Ascending aorta (tissue), 2 donors: ENCODE measurements around the gene RNF40. TPM values are rescaled to one million over a fixed set of nuclear protein-coding genes. Genes with fewer than 3 reads are reported as not detected.

Source experiments
- DNase-seq, 2 donors: peaks; one replicate each; pipeline ENCODE4 v3.0.0-alpha.2; 2019; ENCODE audit warnings: low spot score in 2 of 2
- H3K27ac ChIP-seq, 2 donors: fragments of 200-600 bp; sonication (generic); one replicate each; pipeline ENCODE4 v1.5.1; 2016 to 2017; ENCODE audit warnings: mild to moderate bottlenecking in 1 of 2
- H3K27me3 ChIP-seq: fragments of 200-600 bp; sonication (generic); one replicate; pipeline ENCODE4 v1.5.1; 2017
- H3K36me3 ChIP-seq, 2 donors: fragments of 200-600 bp; sonication (generic); one replicate each; pipeline ENCODE4 v1.5.1; 2016
- H3K4me1 ChIP-seq, 2 donors: fragments of 200-600 bp; sonication (generic); one replicate each; pipeline ENCODE4 v1.5.1; 2016 to 2017; ENCODE audit warnings: mild to moderate bottlenecking in 1 of 2
- H3K4me3 ChIP-seq, 2 donors: fragments of 200-600 bp; sonication (generic); one replicate each; pipeline ENCODE4 v1.5.1; 2016 to 2017; ENCODE audit warnings: mild to moderate bottlenecking in 1 of 2
- H3K9me3 ChIP-seq, 2 donors: fragments of 200-600 bp; sonication (generic); one replicate each; pipeline ENCODE4 v1.5.1; 2016
- intact Hi-C: fragments of 100-400 bp; cut with DNase I; formaldehyde crosslinking; loops from one replicate; pipeline ENCODE4 v1.15.1; 2023
- total RNA-seq: library from RNA; depleted of rRNA; stranded (reverse); fragments of >200 nt; gene quantifications from one replicate; pipeline ENCODE4 v1.1.0, GENCODE V29; 2016
- TF ChIP-seq, protein P1 (sequence below), 3 experiments: fragments of 200-600 bp in 2 of 3; fragments of 450-650 bp in 1 of 3; sonication (generic) in 2 of 3; IDR thresholded peaks; one replicate each; pipeline ENCODE4 v1.5.1; 2016 to 2019; ENCODE audit warnings: antibody characterized with exemption in 3 of 3, mild to moderate bottlenecking in 1 of 3, moderate library complexity in 1 of 3

The RNF40 gene
- total RNA-seq, 1 donor from 2014 or later, result 66.3 TPM

DNA sequence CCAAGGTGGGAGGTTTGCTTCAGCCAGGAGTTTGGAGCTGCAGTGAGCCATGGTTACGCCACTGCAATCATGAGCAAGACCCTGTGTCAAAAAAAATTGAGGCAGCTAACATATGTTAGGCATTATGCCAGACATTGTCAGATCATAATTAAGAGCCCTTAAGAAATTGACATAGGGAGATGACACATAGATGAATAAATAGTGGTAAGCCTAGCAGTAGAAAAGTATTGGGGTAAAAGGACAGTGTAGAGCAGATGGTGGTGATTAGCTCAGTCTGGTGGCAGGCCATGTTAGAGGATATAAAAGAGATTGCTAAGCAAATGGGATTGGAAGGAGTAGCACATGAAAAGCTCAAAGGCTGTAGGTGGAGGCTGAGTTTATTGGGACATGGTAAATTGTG lies 40.5 kb upstream of the RNF40 start:
- Histone ChIP-seq H3K36me3 (peaks cover 87 to 92% of the 10 kb centered on the region in 2 donors), H3K4me3 (no peak overlapping the region)

DNA sequence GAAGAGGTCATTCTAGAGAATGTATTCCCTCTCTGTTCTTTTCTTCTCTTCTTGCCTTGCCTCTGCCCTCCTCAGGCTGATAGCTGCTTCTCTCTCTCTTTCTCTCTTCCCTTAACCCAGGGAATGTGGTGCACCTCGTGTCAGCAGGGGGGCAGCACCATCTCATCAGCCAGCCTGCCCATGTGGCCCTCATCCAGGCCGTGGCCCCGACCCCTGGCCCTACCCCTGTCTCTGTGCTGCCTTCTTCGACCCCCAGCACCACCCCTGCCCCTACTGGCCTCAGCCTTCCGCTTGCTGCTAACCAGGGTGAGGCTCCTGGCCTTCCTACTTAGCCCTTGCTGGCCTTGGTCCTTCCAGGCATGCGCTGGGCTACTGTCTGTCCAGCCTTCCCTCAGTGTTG lies 39.7 kb upstream of the RNF40 start:
- no peak overlapping the region for H3K27ac ChIP-seq
- TF ChIP-seq, protein P1, sequence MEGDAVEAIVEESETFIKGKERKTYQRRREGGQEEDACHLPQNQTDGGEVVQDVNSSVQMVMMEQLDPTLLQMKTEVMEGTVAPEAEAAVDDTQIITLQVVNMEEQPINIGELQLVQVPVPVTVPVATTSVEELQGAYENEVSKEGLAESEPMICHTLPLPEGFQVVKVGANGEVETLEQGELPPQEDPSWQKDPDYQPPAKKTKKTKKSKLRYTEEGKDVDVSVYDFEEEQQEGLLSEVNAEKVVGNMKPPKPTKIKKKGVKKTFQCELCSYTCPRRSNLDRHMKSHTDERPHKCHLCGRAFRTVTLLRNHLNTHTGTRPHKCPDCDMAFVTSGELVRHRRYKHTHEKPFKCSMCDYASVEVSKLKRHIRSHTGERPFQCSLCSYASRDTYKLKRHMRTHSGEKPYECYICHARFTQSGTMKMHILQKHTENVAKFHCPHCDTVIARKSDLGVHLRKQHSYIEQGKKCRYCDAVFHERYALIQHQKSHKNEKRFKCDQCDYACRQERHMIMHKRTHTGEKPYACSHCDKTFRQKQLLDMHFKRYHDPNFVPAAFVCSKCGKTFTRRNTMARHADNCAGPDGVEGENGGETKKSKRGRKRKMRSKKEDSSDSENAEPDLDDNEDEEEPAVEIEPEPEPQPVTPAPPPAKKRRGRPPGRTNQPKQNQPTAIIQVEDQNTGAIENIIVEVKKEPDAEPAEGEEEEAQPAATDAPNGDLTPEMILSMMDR (IDR thresholded peaks at IDR 0.05), result no peak
- no peak for DNase-seq
- H3K4me3 ChIP-seq, result no peak overlapping the region
- H3K9me3 ChIP-seq, result no peaks in the 10 kb centered on the region
- peaks cover 79 to 88% of the 10 kb centered on the region in 2 donors for H3K36me3 ChIP-seq
- intact Hi-C loops, result no loop called here
- no peaks in the 10 kb centered on the region for H3K27me3 ChIP-seq
- no peaks in the 10 kb centered on the region for H3K4me1 ChIP-seq

More for the DNA sequence above, 40.5 kb upstream of the RNF40 start:
- TF ChIP-seq, protein P1 (IDR thresholded peaks at IDR 0.05), result no peak
- H3K27ac ChIP-seq, result no peak overlapping the region
- no peaks in the 10 kb centered on the region for H3K9me3 ChIP-seq
- no peak for DNase-seq
- no peaks in the 10 kb centered on the region for H3K4me1 ChIP-seq
- intact Hi-C loops, result no loop called here
- H3K27me3 ChIP-seq, result no peaks in the 10 kb centered on the region

DNA sequence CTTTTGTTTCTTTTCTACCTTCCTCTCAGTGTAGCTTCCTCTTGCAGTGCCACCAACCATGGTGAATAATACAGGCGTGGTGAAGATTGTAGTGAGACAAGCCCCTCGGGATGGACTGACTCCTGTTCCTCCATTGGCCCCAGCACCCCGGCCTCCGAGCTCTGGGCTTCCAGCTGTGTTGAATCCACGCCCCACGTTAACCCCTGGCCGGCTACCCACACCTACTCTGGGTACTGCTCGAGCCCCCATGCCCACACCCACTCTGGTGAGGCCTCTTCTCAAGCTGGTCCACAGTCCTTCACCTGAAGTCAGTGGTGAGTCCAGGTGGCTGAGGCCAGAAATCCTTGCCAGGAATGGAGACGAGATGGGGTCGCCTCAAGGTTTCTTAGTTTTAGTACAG lies 39.2 kb upstream of the RNF40 start:
- DNase-seq, result no peak
- Histone ChIP-seq H3K4me1 (no peaks in the 10 kb centered on the region), H3K36me3 (peaks cover 74 to 86% of the 10 kb centered on the region in 2 donors), H3K27ac (no peak overlapping the region), H3K27me3 (no peaks in the 10 kb centered on the region), H3K9me3 (no peaks in the 10 kb centered on the region), H3K4me3 (no peak overlapping the region)
- TF ChIP-seq, protein P1 (IDR thresholded peaks at IDR 0.05), result no peak
- intact Hi-C loops, result no loop called here

DNA sequence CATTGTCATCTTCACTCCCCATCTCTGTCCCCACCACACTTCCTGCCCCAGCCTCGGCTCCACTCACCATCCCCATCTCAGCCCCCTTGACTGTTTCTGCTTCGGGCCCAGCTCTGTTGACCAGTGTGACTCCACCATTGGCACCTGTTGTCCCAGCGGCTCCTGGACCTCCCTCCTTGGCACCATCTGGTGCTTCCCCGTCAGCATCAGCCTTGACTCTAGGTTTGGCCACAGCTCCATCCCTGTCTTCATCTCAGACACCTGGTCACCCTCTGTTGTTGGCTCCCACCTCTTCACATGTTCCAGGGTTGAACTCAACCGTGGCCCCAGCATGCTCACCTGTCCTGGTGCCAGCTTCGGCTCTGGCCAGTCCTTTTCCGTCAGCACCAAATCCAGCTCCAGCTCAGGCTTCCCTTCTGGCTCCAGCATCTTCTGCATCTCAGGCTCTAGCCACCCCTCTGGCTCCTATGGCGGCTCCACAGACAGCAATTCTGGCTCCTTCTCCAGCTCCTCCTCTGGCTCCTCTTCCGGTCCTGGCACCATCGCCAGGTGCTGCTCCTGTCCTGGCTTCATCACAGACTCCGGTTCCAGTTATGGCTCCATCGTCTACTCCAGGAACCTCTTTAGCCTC lies 38.3 kb upstream of the RNF40 start:
- Histone ChIP-seq H3K4me1 (no peaks in the 10 kb centered on the region), H3K36me3 (peaks cover 67 to 79% of the 10 kb centered on the region in 2 donors), H3K27me3 (no peaks in the 10 kb centered on the region), H3K27ac (no peak overlapping the region), H3K4me3 (no peak overlapping the region), H3K9me3 (no peaks in the 10 kb centered on the region)
- intact Hi-C loops, result no loop called here
- no peak for DNase-seq
- TF ChIP-seq, protein P1 (IDR thresholded peaks at IDR 0.05), result no peak

DNA sequence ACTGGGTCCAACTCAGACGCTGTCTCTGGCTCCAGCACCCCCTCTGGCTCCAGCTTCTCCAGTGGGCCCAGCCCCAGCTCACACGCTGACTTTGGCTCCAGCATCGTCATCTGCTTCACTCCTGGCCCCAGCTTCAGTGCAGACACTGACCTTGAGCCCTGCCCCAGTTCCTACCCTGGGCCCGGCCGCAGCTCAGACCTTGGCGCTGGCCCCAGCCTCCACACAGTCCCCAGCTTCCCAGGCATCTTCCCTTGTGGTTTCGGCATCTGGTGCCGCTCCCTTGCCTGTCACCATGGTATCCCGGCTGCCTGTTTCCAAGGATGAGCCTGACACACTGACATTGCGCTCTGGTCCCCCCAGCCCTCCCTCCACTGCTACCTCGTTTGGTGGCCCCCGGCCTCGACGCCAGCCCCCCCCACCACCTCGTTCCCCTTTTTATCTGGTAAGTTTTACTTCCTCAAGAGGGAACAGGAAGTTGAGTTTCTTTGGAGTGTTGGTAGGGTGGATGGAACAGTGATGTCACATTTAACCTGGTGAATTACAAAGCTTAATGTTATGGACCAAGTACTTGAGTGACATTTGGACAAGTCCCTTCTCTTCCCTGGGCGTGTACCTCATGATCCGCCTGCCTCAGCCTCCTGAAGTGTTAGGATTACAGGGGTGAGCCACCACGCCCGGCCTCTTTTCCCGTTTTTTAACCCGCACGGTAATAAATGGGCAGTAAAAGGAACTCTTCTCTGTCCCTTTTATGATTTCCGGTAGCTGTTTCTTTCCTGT lies 37.3 kb upstream of the RNF40 start:
- intact Hi-C loops, result no loop called here
- H3K27ac ChIP-seq, result peak overlapping the region in 1 of 2 donors; percentile 8
- H3K9me3 ChIP-seq, result no peaks in the 10 kb centered on the region
- no peaks in the 10 kb centered on the region for H3K27me3 ChIP-seq
- no peak overlapping the region for H3K4me3 ChIP-seq
- H3K36me3 ChIP-seq, result peaks cover 68 to 80% of the 10 kb centered on the region in 2 donors
- TF ChIP-seq, protein P1 (IDR thresholded peaks at IDR 0.05), result no peak
- H3K4me1 ChIP-seq, result no peaks in the 10 kb centered on the region
- DNase-seq, result no peak
